ENCODE data around the gene ADAMTSL3.

GRCh38 chr15:83889995-83890394 lies 236.1 kb downstream of the ADAMTSL3 start:
- TF ChIP-seq CTCF (IDR thresholded peaks at IDR 0.05) (no peak), EP300 (IDR thresholded peaks at IDR 0.05; ENCODE audit: low read depth) (no peak), POLR2A (IDR thresholded peaks at IDR 0.05) (no peak), POLR2AphosphoS5 (IDR thresholded peaks at IDR 0.05) (no peak)

All from transverse colon (tissue), 4 donors.